Measurements from ENCODE around the gene TPX2. TPM values are rescaled to one million over a fixed set of nuclear protein-coding genes. Genes with fewer than 3 reads are reported as not detected.

The TPX2 gene
- polyA plus RNA-seq, 4 donors: 46.9 to 50.8 (median 48.5) TPM

GRCh38 chr20:31706607-31707257 lies 32.4 kb upstream of the TPX2 start:
- no peak for DNase-seq (ENCODE audit: low read depth in 4 of 4, low spot score in 3 of 4)

GRCh38 chr20:31707258-31707615 lies 31.9 kb upstream of the TPX2 start:
- no peak for DNase-seq (ENCODE audit: low read depth in 4 of 4, low spot score in 3 of 4)

- no peak for DNase-seq (ENCODE audit: low read depth in 4 of 4, low spot score in 3 of 4)
Measured at GRCh38 chr20:31707994-31708735, 30.9 kb upstream of the TPX2 start.

GRCh38 chr20:31708736-31709534 lies 30.2 kb upstream of the TPX2 start:
- DNase-seq (ENCODE audit: low read depth in 4 of 4, low spot score in 3 of 4): no peak

- no peak for DNase-seq (ENCODE audit: low read depth in 4 of 4, low spot score in 3 of 4)
Measured at GRCh38 chr20:31709939-31710338, 29.2 kb upstream of the TPX2 start.

- no peak for DNase-seq (ENCODE audit: low read depth in 4 of 4, low spot score in 3 of 4)
Measured at GRCh38 chr20:31710423-31711108, 28.5 kb upstream of the TPX2 start.

GRCh38 chr20:31711179-31712111 lies 27.6 kb upstream of the TPX2 start:
- no peak for DNase-seq (ENCODE audit: low read depth in 4 of 4, low spot score in 3 of 4)

- no peak for DNase-seq (ENCODE audit: low read depth in 4 of 4, low spot score in 3 of 4)
Measured at GRCh38 chr20:31712112-31712553, 27.0 kb upstream of the TPX2 start.

- DNase-seq (ENCODE audit: low read depth in 4 of 4, low spot score in 3 of 4): no peak
Measured at GRCh38 chr20:31712564-31713311, 26.4 kb upstream of the TPX2 start.

- DNase-seq (ENCODE audit: low read depth in 4 of 4, low spot score in 3 of 4): no peak
Measured at GRCh38 chr20:31713312-31714273, 25.5 kb upstream of the TPX2 start.

- no peak for DNase-seq (ENCODE audit: low read depth in 4 of 4, low spot score in 3 of 4)
Measured at GRCh38 chr20:31715766-31716165, 23.3 kb upstream of the TPX2 start.

GRCh38 chr20:31716351-31716750 lies 22.7 kb upstream of the TPX2 start:
- no peak for DNase-seq (ENCODE audit: low read depth in 4 of 4, low spot score in 3 of 4)

GRCh38 chr20:31716818-31717477 lies 22.1 kb upstream of the TPX2 start:
- no peak for DNase-seq (ENCODE audit: low read depth in 4 of 4, low spot score in 3 of 4)

- DNase-seq (ENCODE audit: low read depth in 4 of 4, low spot score in 3 of 4): no peak
Measured at GRCh38 chr20:31717478-31718201, 21.4 kb upstream of the TPX2 start.

GRCh38 chr20:31718952-31719643 lies 20.0 kb upstream of the TPX2 start:
- no peak for DNase-seq (ENCODE audit: low read depth in 4 of 4, low spot score in 3 of 4)

Data from right renal pelvis (tissue), 4 donors.